Measurements from ENCODE around the gene ZNF497. TPM values are rescaled to one million over a fixed set of nuclear protein-coding genes. Genes with fewer than 3 reads are reported as not detected.
A peak's percentile ranks its signal among the peaks of the same experiment; 100 is the strongest.

The ZNF497 gene
- total and polyA plus RNA-seq, 2 donors (not counting 1 experiment from before 2014, with no cell fraction given), result 1.6 to 2.7 TPM

GRCh38 chr19:58355215-58355796 is 7.2 kb downstream of the ZNF497 start:
- Mint-ChIP-seq H3K4me3 (peak overlapping the region; percentile 67), H3K9me3 (ENCODE audit: insufficient read depth) (no peaks in the 10 kb centered on the region), H3K27ac (no peak overlapping the region), H3K27me3 (peaks cover 3% of the 10 kb centered on the region), H3K4me1 (peaks cover 19% of the 10 kb centered on the region)
- ChIA-PET POLR2A (interaction anchor here (1.4 kb wide), 1 partner anchor 8 kb away, joined by 7 read pairs; no protein-coding TSS in a partner anchor), CTCF (no interaction called here)
- intact Hi-C loops (cut with micrococcal nuclease), result no loop called here
- Histone ChIP-seq H3K79me2 (ENCODE audit: control insufficient read depth, insufficient read depth, low read length) (peaks cover 6% of the 10 kb centered on the region), H4K20me1 (ENCODE audit: control insufficient read depth, insufficient read depth, low read length, poor library complexity, severe bottlenecking) (peaks cover 6% of the 10 kb centered on the region), H3K27ac (ENCODE audit: low read length in 2 of 2) (no peak overlapping the region), H3K4me2 (replicated peaks; ENCODE audit: low read depth, low read length, poor library complexity, severe bottlenecking) (no peak overlapping the region), H3K4me1 (ENCODE audit: control insufficient read depth in 2 of 2, insufficient read depth in 2 of 2, low read length in 2 of 2) (peaks cover 14 to 22% of the 10 kb centered on the region in 2 donors), H3K9me3 (ENCODE audit: control extremely low read depth in 1 of 3, control insufficient read depth in 2 of 3, insufficient read depth in 1 of 3, low read length in 2 of 3) (peaks cover 0 to 14% (median 0%) of the 10 kb centered on the region in 3 donors), H2AFZ (ENCODE audit: insufficient read depth, low read depth, low read length, poor library complexity, severe bottlenecking) (no peak overlapping the region), H3K4me3 (ENCODE audit: control extremely low read depth in 1 of 5, extremely low read depth in 1 of 5, insufficient read depth in 1 of 5, low read depth in 2 of 5, low read length in 4 of 5) (no peak overlapping the region), H3K36me3 (replicated peaks in 1 of 2; ENCODE audit: control extremely low read depth in 1 of 2, control insufficient read depth in 1 of 2, extremely low read depth in 1 of 2, insufficient read depth in 2 of 2, low read length in 1 of 2) (no peaks in the 10 kb centered on the region), H3K27me3 (replicated peaks in 1 of 4; ENCODE audit: control extremely low read depth in 1 of 4, control insufficient read depth in 3 of 4, insufficient read depth in 4 of 4, low read length in 3 of 4) (peaks cover 0 to 19% (median 6%) of the 10 kb centered on the region in 4 experiments), H3K9ac (ENCODE audit: low read length) (no peak overlapping the region)
- DNase-seq (no peak), ATAC-seq (ENCODE audit: low read depth) (no peak)
- no peak for TF ChIP-seq CTCF (IDR thresholded peaks at IDR 0.05)
- TF ChIP-seq EZH2 (IDR thresholded peaks at IDR 0.05; ENCODE audit: borderline replicate concordance, insufficient read depth, low read depth, low read length, poor library complexity, severe bottlenecking), result no peak
- 96% methylated on average over 8 of the region's 10 CpGs for WGBS (ENCODE audit: insufficient coverage)

GRCh38 chr19:58354478-58355030 is 8.0 kb downstream of the ZNF497 start:
- CTCF ChIA-PET, result no interaction called here
- no peak for DNase-seq
- H3K27me3 ChIP-seq (replicated peaks in 1 of 4; ENCODE audit: control extremely low read depth in 1 of 4, control insufficient read depth in 3 of 4, insufficient read depth in 4 of 4, low read length in 3 of 4), result peaks cover 0 to 19% (median 6%) of the 10 kb centered on the region in 4 experiments
- intact Hi-C loops (cut with micrococcal nuclease), result no loop called here
- H3K4me1 ChIP-seq (ENCODE audit: control insufficient read depth in 2 of 2, insufficient read depth in 2 of 2, low read length in 2 of 2), result peaks cover 18 to 29% of the 10 kb centered on the region in 2 donors
- H3K9me3 ChIP-seq (ENCODE audit: control extremely low read depth in 1 of 3, control insufficient read depth in 2 of 3, insufficient read depth in 1 of 3, low read length in 2 of 3), result peaks cover 0 to 14% (median 0%) of the 10 kb centered on the region in 3 donors
- H3K9ac ChIP-seq (ENCODE audit: low read length), result no peak overlapping the region
- H3K4me3 ChIP-seq (ENCODE audit: control extremely low read depth in 1 of 5, extremely low read depth in 1 of 5, insufficient read depth in 1 of 5, low read depth in 2 of 5, low read length in 4 of 5), result no peak overlapping the region
- Mint-ChIP-seq H3K27me3 (no peaks in the 10 kb centered on the region), H3K9me3 (ENCODE audit: insufficient read depth) (no peaks in the 10 kb centered on the region), H3K27ac (no peak overlapping the region), H3K4me3 (no peak overlapping the region), H3K4me1 (peaks cover 22% of the 10 kb centered on the region)
- TF ChIP-seq EZH2 (IDR thresholded peaks at IDR 0.05; ENCODE audit: borderline replicate concordance, insufficient read depth, low read depth, low read length, poor library complexity, severe bottlenecking), result no peak
- TF ChIP-seq CTCF (IDR thresholded peaks at IDR 0.05), result no peak
- H4K20me1 ChIP-seq (ENCODE audit: control insufficient read depth, insufficient read depth, low read length, poor library complexity, severe bottlenecking), result peaks cover 6% of the 10 kb centered on the region
- peaks cover 9% of the 10 kb centered on the region for H3K79me2 ChIP-seq (ENCODE audit: control insufficient read depth, insufficient read depth, low read length)
- no peak overlapping the region for H3K27ac ChIP-seq (ENCODE audit: low read length in 2 of 2)
- WGBS (ENCODE audit: insufficient coverage), result 91% methylated on average over 6 of the region's 6 CpGs
- no peak overlapping the region for H2AFZ ChIP-seq (ENCODE audit: insufficient read depth, low read depth, low read length, poor library complexity, severe bottlenecking)
- POLR2A ChIA-PET, result no interaction called here
- H3K4me2 ChIP-seq (replicated peaks; ENCODE audit: low read depth, low read length, poor library complexity, severe bottlenecking), result no peak overlapping the region
- no peak for ATAC-seq (ENCODE audit: low read depth)
- H3K36me3 ChIP-seq (replicated peaks in 1 of 2; ENCODE audit: control extremely low read depth in 1 of 2, control insufficient read depth in 1 of 2, extremely low read depth in 1 of 2, insufficient read depth in 2 of 2, low read length in 1 of 2), result no peaks in the 10 kb centered on the region

Measured in B cell (primary cell).